ENCODE data around the gene ADA.

Gene ADA

GRCh38 chr20:44694159-44694558 lies 42.7 kb upstream of the ADA start:
- TF ChIP-seq EZH2phosphoT487 (IDR thresholded peaks at IDR 0.05; ENCODE audit: borderline replicate concordance, low read length) (no peak), CTCF (IDR thresholded peaks at IDR 0.05; ENCODE audit: low read depth, low read length, poor library complexity, severe bottlenecking) (no peak)
- no peak overlapping the region for H3K4me3 ChIP-seq (ENCODE audit: low read length)
- H3K9me3 ChIP-seq (ENCODE audit: control insufficient read depth, insufficient read depth, low read length), result no peaks in the 10 kb centered on the region
- H4K20me1 ChIP-seq (ENCODE audit: control insufficient read depth, insufficient read depth, low read depth, low read length), result no peaks in the 10 kb centered on the region
- no peaks in the 10 kb centered on the region for H3K79me2 ChIP-seq (ENCODE audit: control insufficient read depth, low read length)
- H3K36me3 ChIP-seq (ENCODE audit: control insufficient read depth, low read length), result no peaks in the 10 kb centered on the region
- no peaks in the 10 kb centered on the region for H3F3A ChIP-seq (ENCODE audit: control insufficient read depth, insufficient read depth)
- no peak overlapping the region for H3K4me2 ChIP-seq (ENCODE audit: low read length)
- H3K9me2 ChIP-seq (replicated peaks; ENCODE audit: control insufficient read depth, low read length), result no peaks in the 10 kb centered on the region
- H3K27ac ChIP-seq (ENCODE audit: low read depth, low read length), result no peak overlapping the region
- no peaks in the 10 kb centered on the region for H3K27me3 ChIP-seq (ENCODE audit: control insufficient read depth, low read length)
- H3K4me1 ChIP-seq (ENCODE audit: control insufficient read depth, low read length), result peaks cover 9% of the 10 kb centered on the region

GRCh38 chr20:44693627-44694026 lies 42.1 kb upstream of the ADA start:
- Histone ChIP-seq H3K4me3 (ENCODE audit: low read length) (no peak overlapping the region), H3K36me3 (ENCODE audit: control insufficient read depth, low read length) (no peaks in the 10 kb centered on the region), H3K79me2 (ENCODE audit: control insufficient read depth, low read length) (no peaks in the 10 kb centered on the region), H3K4me1 (ENCODE audit: control insufficient read depth, low read length) (peaks cover 5% of the 10 kb centered on the region), H3K27ac (ENCODE audit: low read depth, low read length) (no peak overlapping the region), H3K9me2 (replicated peaks; ENCODE audit: control insufficient read depth, low read length) (no peaks in the 10 kb centered on the region), H4K20me1 (ENCODE audit: control insufficient read depth, insufficient read depth, low read depth, low read length) (no peaks in the 10 kb centered on the region), H3K9me3 (ENCODE audit: control insufficient read depth, insufficient read depth, low read length) (no peaks in the 10 kb centered on the region), H3K4me2 (ENCODE audit: low read length) (no peak overlapping the region), H3K27me3 (ENCODE audit: control insufficient read depth, low read length) (no peaks in the 10 kb centered on the region), H3F3A (ENCODE audit: control insufficient read depth, insufficient read depth) (no peaks in the 10 kb centered on the region)
- TF ChIP-seq EZH2phosphoT487 (IDR thresholded peaks at IDR 0.05; ENCODE audit: borderline replicate concordance, low read length) (no peak), CTCF (IDR thresholded peaks at IDR 0.05; ENCODE audit: low read depth, low read length, poor library complexity, severe bottlenecking) (no peak)

GRCh38 chr20:44692932-44693480 lies 41.5 kb upstream of the ADA start:
- no peaks in the 10 kb centered on the region for H3K9me3 ChIP-seq (ENCODE audit: control insufficient read depth, insufficient read depth, low read length)
- no peak overlapping the region for H3K4me2 ChIP-seq (ENCODE audit: low read length)
- H3F3A ChIP-seq (ENCODE audit: control insufficient read depth, insufficient read depth), result no peaks in the 10 kb centered on the region
- no peak for TF ChIP-seq EZH2phosphoT487 (IDR thresholded peaks at IDR 0.05; ENCODE audit: borderline replicate concordance, low read length)
- no peak for TF ChIP-seq CTCF (IDR thresholded peaks at IDR 0.05; ENCODE audit: low read depth, low read length, poor library complexity, severe bottlenecking)
- no peaks in the 10 kb centered on the region for H3K9me2 ChIP-seq (replicated peaks; ENCODE audit: control insufficient read depth, low read length)
- H4K20me1 ChIP-seq (ENCODE audit: control insufficient read depth, insufficient read depth, low read depth, low read length), result no peaks in the 10 kb centered on the region
- no peak overlapping the region for H3K4me3 ChIP-seq (ENCODE audit: low read length)
- H3K79me2 ChIP-seq (ENCODE audit: control insufficient read depth, low read length), result no peaks in the 10 kb centered on the region
- no peaks in the 10 kb centered on the region for H3K36me3 ChIP-seq (ENCODE audit: control insufficient read depth, low read length)
- H3K27me3 ChIP-seq (ENCODE audit: control insufficient read depth, low read length), result no peaks in the 10 kb centered on the region
- no peak overlapping the region for H3K27ac ChIP-seq (ENCODE audit: low read depth, low read length)
- H3K4me1 ChIP-seq (ENCODE audit: control insufficient read depth, low read length), result no peaks in the 10 kb centered on the region

Measured in DOHH2 (cell line).